ENCODE measurements around the gene LENG8. TPM values are rescaled to one million over a fixed set of nuclear protein-coding genes. Genes with fewer than 3 reads are reported as not detected.

LENG8 gene
- total RNA-seq, 1 donor from 2014 or later: 36.6 TPM

DNA sequence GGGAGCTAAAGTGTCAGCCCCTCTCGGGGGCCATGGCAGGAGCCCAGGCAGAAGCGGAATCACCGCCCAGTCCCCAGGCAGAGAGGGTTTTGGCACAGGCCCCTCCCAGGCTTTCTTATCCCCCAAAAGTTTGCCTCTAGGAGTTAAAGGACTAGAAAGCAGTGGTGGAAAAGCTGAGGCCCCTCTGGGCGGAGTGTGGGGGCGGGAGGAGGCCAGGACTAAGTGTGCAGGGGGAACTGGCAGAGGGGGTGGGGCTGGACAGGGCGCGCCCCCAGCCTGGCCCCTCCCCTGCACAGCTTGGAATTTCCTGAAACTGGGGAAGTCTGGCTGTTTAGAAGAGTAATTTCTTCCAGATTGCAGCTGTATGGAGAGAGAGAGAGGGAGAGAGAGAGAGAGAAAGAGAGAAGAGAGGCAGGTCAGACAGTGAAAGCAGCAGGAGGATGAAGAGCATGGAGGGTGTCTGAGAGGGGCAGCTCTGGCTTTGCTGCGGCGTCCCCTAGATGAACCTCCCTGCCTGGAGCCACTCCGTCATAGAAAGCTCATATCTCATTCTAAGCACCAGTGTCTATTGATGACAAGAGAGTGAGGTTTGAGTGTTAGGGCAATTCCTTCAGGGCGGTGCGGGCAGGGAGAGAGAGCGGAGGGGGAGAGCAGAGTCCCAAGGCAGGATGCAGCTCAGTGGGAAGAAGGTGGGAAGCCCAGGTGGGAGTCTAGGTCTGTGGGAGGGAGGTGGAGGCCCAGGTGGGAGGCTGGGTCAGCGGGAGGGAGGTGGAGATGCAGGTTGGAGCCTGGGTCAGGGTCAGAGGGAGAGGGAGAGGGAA lies 24.3 kb downstream of the LENG8 start, which contains the start of gene CDC42EP5:
Gene CDC42EP5, minus strand, starts transcription at position 226 of the 821 bp plus-strand sequence. CDS start 7,749 bp downstream, outside the sequence.
- H3K27ac ChIP-seq: no peak within 1 kb of the TSS
- no peaks in the 10 kb centered on the region for H3K79me2 ChIP-seq (ENCODE audit: low read depth)
- peak; percentile 32 for DNase-seq (ENCODE audit: low spot score)

GRCh38 chr19:54473892-54474372 lies 24.9 kb downstream of the LENG8 start:
- no peak for DNase-seq (ENCODE audit: low spot score)
- no peaks in the 10 kb centered on the region for H3K9me3 ChIP-seq (ENCODE audit: low read depth)
- H3K4me2 ChIP-seq: no peak overlapping the region
- peaks cover 46% of the 10 kb centered on the region for H3K27me3 ChIP-seq
- Mint-ChIP-seq H3K9me3 (no peaks in the 10 kb centered on the region), H3K27ac (no peak overlapping the region), H3K4me1 (peaks cover 27% of the 10 kb centered on the region), H3K36me3 (no peaks in the 10 kb centered on the region), H3K27me3 (ENCODE audit: insufficient read depth, low read depth) (peaks cover 22% of the 10 kb centered on the region), H3K4me3 (no peak overlapping the region)
- no peak for TF ChIP-seq EZH2phosphoT487 (IDR thresholded peaks at IDR 0.05)
- no peak for TF ChIP-seq EZH2 (IDR thresholded peaks at IDR 0.05)
- TF ChIP-seq, protein P1, sequence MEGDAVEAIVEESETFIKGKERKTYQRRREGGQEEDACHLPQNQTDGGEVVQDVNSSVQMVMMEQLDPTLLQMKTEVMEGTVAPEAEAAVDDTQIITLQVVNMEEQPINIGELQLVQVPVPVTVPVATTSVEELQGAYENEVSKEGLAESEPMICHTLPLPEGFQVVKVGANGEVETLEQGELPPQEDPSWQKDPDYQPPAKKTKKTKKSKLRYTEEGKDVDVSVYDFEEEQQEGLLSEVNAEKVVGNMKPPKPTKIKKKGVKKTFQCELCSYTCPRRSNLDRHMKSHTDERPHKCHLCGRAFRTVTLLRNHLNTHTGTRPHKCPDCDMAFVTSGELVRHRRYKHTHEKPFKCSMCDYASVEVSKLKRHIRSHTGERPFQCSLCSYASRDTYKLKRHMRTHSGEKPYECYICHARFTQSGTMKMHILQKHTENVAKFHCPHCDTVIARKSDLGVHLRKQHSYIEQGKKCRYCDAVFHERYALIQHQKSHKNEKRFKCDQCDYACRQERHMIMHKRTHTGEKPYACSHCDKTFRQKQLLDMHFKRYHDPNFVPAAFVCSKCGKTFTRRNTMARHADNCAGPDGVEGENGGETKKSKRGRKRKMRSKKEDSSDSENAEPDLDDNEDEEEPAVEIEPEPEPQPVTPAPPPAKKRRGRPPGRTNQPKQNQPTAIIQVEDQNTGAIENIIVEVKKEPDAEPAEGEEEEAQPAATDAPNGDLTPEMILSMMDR (IDR thresholded peaks at IDR 0.05): no peak
- H3F3A ChIP-seq (ENCODE audit: low read depth): no peaks in the 10 kb centered on the region
- no peak overlapping the region for H2AFZ ChIP-seq (replicated peaks)
- H3K4me1 ChIP-seq: peaks cover 14% of the 10 kb centered on the region
- no peaks in the 10 kb centered on the region for H3K36me3 ChIP-seq
- H4K20me1 ChIP-seq (ENCODE audit: low read depth): no peaks in the 10 kb centered on the region
- no peak overlapping the region for H3K4me3 ChIP-seq
- H3K27ac ChIP-seq: no peak overlapping the region
- no peak overlapping the region for H3K9ac ChIP-seq
- H3K79me2 ChIP-seq (ENCODE audit: low read depth): no peaks in the 10 kb centered on the region

More for the DNA sequence above, 24.3 kb downstream of the LENG8 start, which contains the start of gene CDC42EP5:
- peak within 1 kb of the TSS; percentile 77 for H3K4me3 Mint-ChIP-seq
- Histone ChIP-seq H3K36me3 (no peaks in the 10 kb centered on the region), H2AFZ (replicated peaks) (peak within 1 kb of the TSS; percentile 48), H4K20me1 (ENCODE audit: low read depth) (no peaks in the 10 kb centered on the region), H3K4me3 (peak within 1 kb of the TSS; percentile 3), H3F3A (ENCODE audit: low read depth) (no peaks in the 10 kb centered on the region), H3K9me3 (ENCODE audit: low read depth) (no peaks in the 10 kb centered on the region), H3K27me3 (peaks cover 52% of the 10 kb centered on the region), H3K9ac (no peak within 1 kb of the TSS), H3K4me1 (peaks cover 14% of the 10 kb centered on the region), H3K4me2 (peak within 1 kb of the TSS; percentile 40)
- peak within 1 kb of the TSS; percentile 89 for H3K27ac Mint-ChIP-seq
- no peak for TF ChIP-seq EZH2 (IDR thresholded peaks at IDR 0.05)
- TF ChIP-seq EZH2phosphoT487 (IDR thresholded peaks at IDR 0.05): no peak
- TF ChIP-seq, protein P1 (IDR thresholded peaks at IDR 0.05): no peak
- no peaks in the 10 kb centered on the region for H3K9me3 Mint-ChIP-seq
- H3K4me1 Mint-ChIP-seq: peaks cover 27% of the 10 kb centered on the region
- H3K27me3 Mint-ChIP-seq (ENCODE audit: insufficient read depth, low read depth): peaks cover 23% of the 10 kb centered on the region
- H3K36me3 Mint-ChIP-seq: no peaks in the 10 kb centered on the region

GRCh38 chr19:54475706-54476105 lies 26.7 kb downstream of the LENG8 start:
- Histone ChIP-seq H2AFZ (replicated peaks) (no peak overlapping the region), H3K27me3 (peaks cover 28% of the 10 kb centered on the region), H4K20me1 (ENCODE audit: low read depth) (no peaks in the 10 kb centered on the region), H3K4me2 (no peak overlapping the region), H3K27ac (no peak overlapping the region), H3K36me3 (no peaks in the 10 kb centered on the region), H3K4me1 (peaks cover 12% of the 10 kb centered on the region), H3K4me3 (no peak overlapping the region), H3K9me3 (ENCODE audit: low read depth) (no peaks in the 10 kb centered on the region), H3K9ac (no peak overlapping the region), H3F3A (ENCODE audit: low read depth) (no peaks in the 10 kb centered on the region), H3K79me2 (ENCODE audit: low read depth) (no peaks in the 10 kb centered on the region)
- Mint-ChIP-seq H3K4me1 (peaks cover 13% of the 10 kb centered on the region), H3K27ac (no peak overlapping the region), H3K36me3 (no peaks in the 10 kb centered on the region), H3K9me3 (no peaks in the 10 kb centered on the region), H3K27me3 (ENCODE audit: insufficient read depth, low read depth) (peaks cover 13% of the 10 kb centered on the region), H3K4me3 (no peak overlapping the region)
- TF ChIP-seq EZH2 (IDR thresholded peaks at IDR 0.05): no peak
- no peak for TF ChIP-seq EZH2phosphoT487 (IDR thresholded peaks at IDR 0.05)
- TF ChIP-seq, protein P1 (IDR thresholded peaks at IDR 0.05): no peak
- DNase-seq (ENCODE audit: low spot score): no peak
